ENCODE results near the gene NME5. TPM values are rescaled to one million over a fixed set of nuclear protein-coding genes. Genes with fewer than 3 reads are reported as not detected.

NME5 gene
- total and polyA plus RNA-seq, 2 of the 4 experiments (the other 2 are of a cell fraction), result 0.17 to 0.18 TPM

- no peak for TF ChIP-seq CTCF (conservative IDR thresholded peaks at IDR 0.05; ENCODE audit: low read depth, low read length)
- TF ChIP-seq POLR2A (IDR thresholded peaks at IDR 0.05; ENCODE audit: low read depth, low read length), result no peak
Measured at GRCh38 chr5:138138949-138139780, at the start of gene NME5 (continued).

- Histone ChIP-seq H3K9me3 (ENCODE audit: control insufficient read depth, insufficient read depth, low read length) (no peaks in the 10 kb centered on the region), H2BK120ac (ENCODE audit: low read depth, low read length) (no peak overlapping the region), H3K23ac (ENCODE audit: low read depth, low read length) (no peak overlapping the region), H4K91ac (ENCODE audit: insufficient read depth, low read depth, low read length) (no peak overlapping the region), H3K79me1 (ENCODE audit: low read depth in 1 of 2, low read length in 2 of 2) (peaks cover 0 to 4% of the 10 kb centered on the region in 2 experiments; a peak in 1 of 4 replicates), H3K4me3 (ENCODE audit: insufficient read depth, low read depth, low read length) (no peak overlapping the region), H3K18ac (ENCODE audit: low read depth, low read length) (no peak overlapping the region), H3K36me3 (ENCODE audit: control insufficient read depth, insufficient read depth, low read length) (peaks cover 52% of the 10 kb centered on the region), H2AFZ (replicated peaks; ENCODE audit: low read length, poor library complexity) (no peak overlapping the region), H2AK5ac (ENCODE audit: low read depth, low read length) (no peak overlapping the region), H2BK20ac (ENCODE audit: low read depth, low read length) (no peak overlapping the region), H4K8ac (ENCODE audit: low read depth in 2 of 2, low read length in 2 of 2) (no peak overlapping the region), H3K27me3 (ENCODE audit: control insufficient read depth, insufficient read depth, low read length) (no peaks in the 10 kb centered on the region), H3K4me1 (ENCODE audit: control insufficient read depth, insufficient read depth, low read length) (no peaks in the 10 kb centered on the region), H2BK5ac (ENCODE audit: low read depth, low read length, poor library complexity, severe bottlenecking) (no peak overlapping the region), H3K56ac (ENCODE audit: extremely low read depth, insufficient read depth, low read length) (no peak overlapping the region), H3K4ac (ENCODE audit: low read depth, low read length) (no peak overlapping the region), H3K27ac (ENCODE audit: insufficient read depth, low read length) (no peak overlapping the region), H3K4me2 (ENCODE audit: low read depth, low read length) (no peak overlapping the region), H4K5ac (ENCODE audit: low read depth, low read length) (no peak overlapping the region), H3K14ac (replicated peaks; ENCODE audit: low read depth, low read length) (no peak overlapping the region), H3K9ac (ENCODE audit: low read depth, low read length) (no peak overlapping the region), H2AK9ac (replicated peaks; ENCODE audit: low read depth, low read length, poor library complexity) (no peak overlapping the region), H4K20me1 (ENCODE audit: insufficient read depth, low read length) (no peaks in the 10 kb centered on the region), H2BK15ac (ENCODE audit: low read depth, low read length) (no peak overlapping the region), H3K9me1 (ENCODE audit: insufficient read depth, low read length) (no peaks in the 10 kb centered on the region)
- CTCF ChIA-PET, result interaction anchor here (1.4 kb wide), 1 partner anchor 9 kb away, joined by 3 read pairs; the partner anchor contains the start of gene KIF20A
- intact Hi-C loops (cut with micrococcal nuclease), result no loop called here
- dilution Hi-C loops (cut with HindIII; ENCODE audit: low sequenced_read_pairs, unreplicated experiment), result no loop called here
- WGBS, 2 experiments (ENCODE audit: extremely low coverage in 2 of 2, insufficient read length in 1 of 2), result 82% methylated on average over 2 of the region's 3 CpGs; no CpG with 5 or more reads in 1 of the 2 experiments
- ATAC-seq (ENCODE audit: low read depth) (no peak), DNase-seq (no peak)
- POLR2A ChIA-PET (ENCODE audit: unreplicated experiment), result no interaction called here
- no TSS peak for BruUV-seq (replicated peaks)
- in situ Hi-C loops (cut with MboI; ENCODE audit: low sequenced_read_pairs), result loop anchor here (10.0 kb wide), 1 partner anchor 226 kb away; no protein-coding TSS in a partner anchor
- TF ChIP-seq RAD21 (IDR thresholded peaks at IDR 0.05; ENCODE audit: low read length) (no peak), CTCF (conservative IDR thresholded peaks at IDR 0.05; ENCODE audit: low read depth, low read length) (no peak), RCOR1 (IDR thresholded peaks at IDR 0.05; ENCODE audit: insufficient replicate concordance, low read length) (no peak), USF2 (IDR thresholded peaks at IDR 0.05; ENCODE audit: low read depth, low read length) (no peak), MAFK (IDR thresholded peaks at IDR 0.05; ENCODE audit: low read depth, low read length) (no peak), POLR2A (IDR thresholded peaks at IDR 0.05; ENCODE audit: low read depth, low read length) (no peak), RFX5 (IDR thresholded peaks at IDR 0.05; ENCODE audit: low read depth, low read length) (no peak), FOS (IDR thresholded peaks at IDR 0.05; ENCODE audit: low read depth, low read length) (no peak), SMC3 (IDR thresholded peaks at IDR 0.05; ENCODE audit: low read depth, low read length) (no peak), NFE2L2 (IDR thresholded peaks at IDR 0.05; ENCODE audit: low read depth, low read length) (no peak), BHLHE40 (IDR thresholded peaks at IDR 0.05; ENCODE audit: low read depth, low read length) (no peak)
Measured at GRCh38 chr5:138188626-138189025, 49.4 kb upstream of the NME5 start.
